Prostate gland (tissue), 2 donors: ENCODE results near the gene TMEM169. TPM values are rescaled to one million over a fixed set of nuclear protein-coding genes. Genes with fewer than 3 reads are reported as not detected.

Experiments
- DNase-seq: peaks from one replicate; pipeline ENCODE4 v3.0.0-alpha.2; 2019; ENCODE audit warnings: low spot score
- H3K27ac ChIP-seq, 2 donors: fragments of 200-600 bp; sonication (generic); 2 replicates each; pipeline ENCODE4 v1.5.1; 2017 to 2019
- H3K27me3 ChIP-seq: fragments of 200-600 bp; sonication (generic); replicated peaks from 2 replicates; pipeline ENCODE4 v1.5.1; 2019; ENCODE audit not compliant: insufficient read depth
- H3K36me3 ChIP-seq, 2 donors: fragments of 200-600 bp; sonication (generic); 1 replicate in 1 of 2; 2 replicates in 1 of 2; pipeline versions ENCODE4 v1.5.1 to v1.8.1; 2017 to 2019
- H3K4me1 ChIP-seq: fragments of 200-600 bp; sonication (generic); replicated peaks from 2 replicates; pipeline ENCODE4 v1.5.1; 2019
- H3K4me3 ChIP-seq, 2 donors: fragments of 200-600 bp; sonication (generic); 2 replicates each; pipeline ENCODE4 v1.5.1; 2017 to 2019
- H3K9me3 ChIP-seq: fragments of 200-600 bp; sonication (generic); 2 replicates; pipeline ENCODE4 v1.5.1; 2017
- POLR2A ChIP-seq: fragments of 450-650 bp; IDR thresholded peaks from one replicate; pipeline ENCODE4 v1.6.1; 2016; ENCODE audit warnings: antibody characterized with exemption, mild to moderate bottlenecking
- POLR2AphosphoS5 ChIP-seq: sonication (generic); formaldehyde crosslinking; IDR thresholded peaks from one replicate; pipeline ENCODE4 v1.6.1; 2017; ENCODE audit warnings: antibody characterized with exemption
- WGBS: methylation state at CpG from one replicate; pipeline ENCODE4 v1.1.5; 2018; 5-methylcytosine and 5-hydroxymethylcytosine counted together
- intact Hi-C: fragments of 100-400 bp; cut with DNase I; formaldehyde crosslinking; loops from one replicate; pipeline ENCODE4 v1.14.2; 2022
- total RNA-seq, 2 donors: library from RNA; depleted of rRNA; stranded (reverse); fragments of >200 nt; gene quantifications; one replicate each; pipeline ENCODE4 v1.1.0, GENCODE V29; 2016
- TF ChIP-seq, protein P1 (sequence below), 4 experiments: fragments of 200-600 bp in 2 of 4; fragments of 450-650 bp in 2 of 4; sonication (generic) in 2 of 4; IDR thresholded peaks; 1 replicate in 3 of 4; 2 replicates in 1 of 4; pipeline ENCODE4 v1.5.1; 2016 to 2019; ENCODE audit warnings: antibody characterized with exemption in 4 of 4, mild to moderate bottlenecking in 2 of 4, moderate library complexity in 2 of 4

TMEM169 gene
- total RNA-seq, 2 donors from 2014 or later: 0.80 to 1.1 TPM

- no peak for DNase-seq
These were observed 495 bp downstream of the TMEM169 start for GRCh38 chr2:216082117-216082711.

GRCh38 chr2:216082805-216083204 is 1.1 kb downstream of the TMEM169 start:
- no peaks in the 10 kb centered on the region for H3K36me3 ChIP-seq
- TF ChIP-seq POLR2AphosphoS5 (no peak), POLR2A (no peak)
- TF ChIP-seq, protein P1, sequence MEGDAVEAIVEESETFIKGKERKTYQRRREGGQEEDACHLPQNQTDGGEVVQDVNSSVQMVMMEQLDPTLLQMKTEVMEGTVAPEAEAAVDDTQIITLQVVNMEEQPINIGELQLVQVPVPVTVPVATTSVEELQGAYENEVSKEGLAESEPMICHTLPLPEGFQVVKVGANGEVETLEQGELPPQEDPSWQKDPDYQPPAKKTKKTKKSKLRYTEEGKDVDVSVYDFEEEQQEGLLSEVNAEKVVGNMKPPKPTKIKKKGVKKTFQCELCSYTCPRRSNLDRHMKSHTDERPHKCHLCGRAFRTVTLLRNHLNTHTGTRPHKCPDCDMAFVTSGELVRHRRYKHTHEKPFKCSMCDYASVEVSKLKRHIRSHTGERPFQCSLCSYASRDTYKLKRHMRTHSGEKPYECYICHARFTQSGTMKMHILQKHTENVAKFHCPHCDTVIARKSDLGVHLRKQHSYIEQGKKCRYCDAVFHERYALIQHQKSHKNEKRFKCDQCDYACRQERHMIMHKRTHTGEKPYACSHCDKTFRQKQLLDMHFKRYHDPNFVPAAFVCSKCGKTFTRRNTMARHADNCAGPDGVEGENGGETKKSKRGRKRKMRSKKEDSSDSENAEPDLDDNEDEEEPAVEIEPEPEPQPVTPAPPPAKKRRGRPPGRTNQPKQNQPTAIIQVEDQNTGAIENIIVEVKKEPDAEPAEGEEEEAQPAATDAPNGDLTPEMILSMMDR (IDR thresholded peaks at IDR 0.05): no peak
- no peak overlapping the region for H3K4me3 ChIP-seq
- H3K9me3 ChIP-seq: no peaks in the 10 kb centered on the region
- DNase-seq: no peak
- intact Hi-C loops: no loop called here
- 75% methylated on average over 3 of the region's 3 CpGs for WGBS
- H3K27me3 ChIP-seq: no peaks in the 10 kb centered on the region
- H3K27ac ChIP-seq: no peak overlapping the region
- H3K4me1 ChIP-seq: no peaks in the 10 kb centered on the region

More at GRCh38 chr2:216082117-216082711, 495 bp downstream of the TMEM169 start:
- Histone ChIP-seq H3K9me3 (no peaks in the 10 kb centered on the region), H3K4me3 (peak overlapping the region; percentile 44 to 68), H3K36me3 (no peaks in the 10 kb centered on the region), H3K27me3 (no peaks in the 10 kb centered on the region), H3K27ac (peak overlapping the region in 1 of 2 donors; percentile 8), H3K4me1 (no peaks in the 10 kb centered on the region)
- no peak for TF ChIP-seq POLR2AphosphoS5
- no peak for TF ChIP-seq POLR2A
- TF ChIP-seq, protein P1 (IDR thresholded peaks at IDR 0.05): no peak
- intact Hi-C loops: no loop called here
- WGBS: 12% methylated on average over 22 of the region's 22 CpGs

DNA sequence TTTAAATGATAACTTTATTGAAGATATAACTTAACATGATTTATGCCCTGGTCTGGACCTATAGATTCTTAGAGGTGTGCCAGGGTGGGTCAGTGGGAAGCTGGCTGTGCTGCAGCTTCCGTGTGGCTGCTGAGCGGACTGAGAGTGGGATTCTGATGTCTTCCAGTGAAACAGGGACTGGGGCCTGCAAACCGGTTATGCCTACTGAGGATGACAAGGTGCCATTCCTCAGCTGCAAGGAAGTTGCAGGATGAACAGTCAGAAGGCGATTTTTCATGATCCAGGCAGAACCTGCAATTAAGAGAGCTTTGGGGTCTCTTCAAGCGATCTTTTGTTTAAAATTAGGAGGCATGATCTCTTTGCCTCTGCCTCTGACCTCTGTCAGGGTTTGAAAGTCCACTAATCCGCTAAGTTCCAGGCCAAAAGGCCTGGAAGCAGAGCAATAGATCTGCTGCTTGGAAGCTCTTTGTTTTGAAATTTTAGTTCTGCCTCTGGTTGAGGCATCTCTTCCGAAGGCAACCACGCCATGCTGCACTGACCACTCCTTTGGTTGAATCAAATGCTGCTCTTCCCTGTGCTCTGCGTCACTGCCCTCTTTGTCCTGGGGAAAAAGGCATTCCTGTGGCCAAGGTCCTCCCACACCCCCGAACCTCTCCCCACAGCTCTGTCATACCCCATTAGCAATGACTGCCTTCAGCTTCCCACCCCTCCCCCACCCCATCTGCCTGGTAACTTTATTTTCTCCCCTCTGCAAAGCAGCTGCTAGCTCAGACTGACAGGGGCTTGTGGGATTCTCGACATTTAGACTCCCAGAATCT is 2.0 kb downstream of the TMEM169 start:
- H3K27me3 ChIP-seq: no peaks in the 10 kb centered on the region
- no peaks in the 10 kb centered on the region for H3K9me3 ChIP-seq
- intact Hi-C loops: no loop called here
- H3K36me3 ChIP-seq: no peaks in the 10 kb centered on the region
- DNase-seq: no peak
- no peak overlapping the region for H3K4me3 ChIP-seq
- H3K4me1 ChIP-seq: no peaks in the 10 kb centered on the region
- TF ChIP-seq, protein P1 (IDR thresholded peaks at IDR 0.05): no peak
- TF ChIP-seq POLR2AphosphoS5 (no peak), POLR2A (no peak)
- H3K27ac ChIP-seq: no peak overlapping the region
- WGBS: 92% methylated on average over 11 of the region's 11 CpGs

DNA sequence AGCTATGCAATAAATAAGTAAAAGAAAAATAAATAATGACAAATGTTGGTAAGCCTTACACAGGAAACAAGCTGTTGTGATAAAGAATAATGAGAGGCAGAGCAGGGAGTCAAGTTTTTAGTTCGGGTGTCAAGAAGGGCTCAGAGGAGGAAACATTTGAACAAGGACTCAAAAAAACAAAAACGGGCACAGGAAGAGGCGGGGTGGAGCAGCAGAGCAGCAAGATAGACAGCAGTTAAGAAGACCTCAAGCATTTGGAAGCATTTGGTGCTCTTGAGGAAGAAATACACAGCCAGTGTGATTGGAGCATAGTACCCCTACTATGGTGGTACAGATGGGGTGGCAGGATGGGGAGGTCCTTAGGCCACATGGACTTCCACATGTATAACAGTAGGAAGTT is 2.8 kb downstream of the TMEM169 start:
- 81% methylated on average over 3 of the region's 3 CpGs for WGBS
- no peak for DNase-seq
- H3K27ac ChIP-seq: no peak overlapping the region
- no peak for TF ChIP-seq POLR2A
- no peak for TF ChIP-seq POLR2AphosphoS5
- TF ChIP-seq, protein P1 (IDR thresholded peaks at IDR 0.05): no peak
- H3K27me3 ChIP-seq: no peaks in the 10 kb centered on the region
- H3K36me3 ChIP-seq: no peaks in the 10 kb centered on the region
- no peaks in the 10 kb centered on the region for H3K4me1 ChIP-seq
- H3K4me3 ChIP-seq: no peak overlapping the region
- intact Hi-C loops: no loop called here
- H3K9me3 ChIP-seq: no peaks in the 10 kb centered on the region
